ENCODE measurements around the gene SDF2L1. TPM values are rescaled to one million over a fixed set of nuclear protein-coding genes. Genes with fewer than 3 reads are reported as not detected.
A peak's percentile ranks its signal among the peaks of the same experiment; 100 is the strongest.

SDF2L1 gene
- polyA plus RNA-seq, 1 experiment = 12.6 TPM

GRCh38 chr22:21646608-21647590 is 4.8 kb downstream of the SDF2L1 start:
- POLR2A ChIA-PET = interaction anchor here (0.6 to 1.5 kb wide), 3 partner anchors 11 to 632 kb away, joined by 3 to 5 read pairs (median 4); partner anchors contain the start of genes P2RX6 and YDJC
- Histone ChIP-seq H3K4me3 (ENCODE audit: low read depth, low read length) (no peak overlapping the region), H3K9me3 (ENCODE audit: control insufficient read depth, insufficient read depth, low read length) (no peaks in the 10 kb centered on the region; the same call in 1 of the 2 replicates), H3K27ac (ENCODE audit: low read depth, low read length) (no peak overlapping the region), H3K27me3 (ENCODE audit: control insufficient read depth, insufficient read depth, low read length) (no peaks in the 10 kb centered on the region)
- TF ChIP-seq CTCF (IDR thresholded peaks at IDR 0.05; ENCODE audit: low read depth, low read length) = peak; percentile 93
- DNase-seq (ENCODE audit: low read depth, low spot score) = peak; percentile 56
- CTCF ChIA-PET = interaction anchor here (0.6 to 2.1 kb wide), 22 partner anchors 9 to 544 kb away, joined by 3 to 8 read pairs (median 4); partner anchors contain the start of genes PPIL2 and YDJC

- DNase-seq (ENCODE audit: low read depth, low spot score) = no peak
- no peak overlapping the region for H3K27ac ChIP-seq (ENCODE audit: low read depth, low read length)
- TF ChIP-seq CTCF (IDR thresholded peaks at IDR 0.05; ENCODE audit: low read depth, low read length) = no peak
- no peaks in the 10 kb centered on the region for H3K27me3 ChIP-seq (ENCODE audit: control insufficient read depth, insufficient read depth, low read length)
- ChIA-PET CTCF (no interaction called here), POLR2A (no interaction called here)
- H3K9me3 ChIP-seq (ENCODE audit: control insufficient read depth, insufficient read depth, low read length) = no peaks in the 10 kb centered on the region; the same call in 1 of the 2 replicates
- no peak overlapping the region for H3K4me3 ChIP-seq (ENCODE audit: low read depth, low read length)
Measured at GRCh38 chr22:21650280-21650679, 8.2 kb downstream of the SDF2L1 start.

GRCh38 chr22:21650823-21651520 is 8.9 kb downstream of the SDF2L1 start:
- peak overlapping the region; percentile 47 for H3K27ac ChIP-seq (ENCODE audit: low read depth, low read length)
- H3K4me3 ChIP-seq (ENCODE audit: low read depth, low read length) = peak overlapping the region; percentile 91
- no peak for DNase-seq (ENCODE audit: low read depth, low spot score)
- H3K27me3 ChIP-seq (ENCODE audit: control insufficient read depth, insufficient read depth, low read length) = no peaks in the 10 kb centered on the region
- no peaks in the 10 kb centered on the region; the same call in 1 of the 2 replicates for H3K9me3 ChIP-seq (ENCODE audit: control insufficient read depth, insufficient read depth, low read length)
- TF ChIP-seq CTCF (IDR thresholded peaks at IDR 0.05; ENCODE audit: low read depth, low read length) = no peak
- POLR2A ChIA-PET = no interaction called here
- CTCF ChIA-PET = no interaction called here

- no peak for DNase-seq (ENCODE audit: low read depth, low spot score)
- no peaks in the 10 kb centered on the region for H3K27me3 ChIP-seq (ENCODE audit: control insufficient read depth, insufficient read depth, low read length)
- H3K4me3 ChIP-seq (ENCODE audit: low read depth, low read length) = peak overlapping the region; percentile 91
- no peak for TF ChIP-seq CTCF (IDR thresholded peaks at IDR 0.05; ENCODE audit: low read depth, low read length)
- ChIA-PET CTCF (interaction anchor here (1.1 kb wide), 1 partner anchor 9 kb away, joined by 3 read pairs; no protein-coding TSS in a partner anchor), POLR2A (no interaction called here)
- no peaks in the 10 kb centered on the region; the same call in 1 of the 2 replicates for H3K9me3 ChIP-seq (ENCODE audit: control insufficient read depth, insufficient read depth, low read length)
- H3K27ac ChIP-seq (ENCODE audit: low read depth, low read length) = peak overlapping the region; percentile 47
Measured at GRCh38 chr22:21651521-21652009, 9.5 kb downstream of the SDF2L1 start.
